ENCODE data around the gene EMX1.
A peak's percentile ranks its signal among the peaks of the same experiment; 100 is the strongest.
"Not testable (repeated sequence)": the region's sequence is repeated elsewhere in the genome, so short reads cannot be mapped to it uniquely, and the experiment has no call there.

The EMX1 gene

DNA sequence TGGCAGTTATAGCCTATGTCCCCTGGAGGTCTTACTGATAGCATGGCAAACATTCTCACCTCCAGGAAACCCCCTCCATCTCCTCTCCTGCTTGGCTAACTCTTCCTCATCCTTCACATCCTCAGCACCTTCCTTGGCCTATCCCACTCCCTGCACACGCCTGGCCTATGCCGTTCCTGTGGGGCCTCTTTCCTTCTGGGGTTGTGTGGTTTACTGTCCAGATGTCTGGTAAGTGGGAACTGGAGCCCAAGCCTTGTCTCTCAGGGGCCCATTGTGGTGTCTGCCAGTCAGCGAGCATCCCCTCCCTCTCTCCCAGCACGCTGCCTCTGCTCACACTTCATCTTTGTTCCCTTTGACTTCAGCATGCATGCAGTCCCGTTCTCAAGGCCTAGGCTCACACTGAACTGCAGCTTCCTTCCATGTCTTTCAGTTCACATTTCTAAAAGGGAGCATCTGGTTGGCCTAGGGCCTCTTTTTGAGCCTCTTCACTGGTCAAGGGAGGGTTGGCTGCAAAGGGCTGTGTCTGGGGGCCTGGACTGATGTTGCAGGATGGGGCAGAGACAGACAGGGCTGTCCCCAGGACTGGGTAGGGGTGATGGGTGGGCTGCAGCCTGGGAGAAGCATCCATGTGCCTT is 17.0 kb upstream of the EMX1 start:
- no peak for DNase-seq (ENCODE audit: low read depth in 2 of 3, low spot score in 2 of 3)

DNA sequence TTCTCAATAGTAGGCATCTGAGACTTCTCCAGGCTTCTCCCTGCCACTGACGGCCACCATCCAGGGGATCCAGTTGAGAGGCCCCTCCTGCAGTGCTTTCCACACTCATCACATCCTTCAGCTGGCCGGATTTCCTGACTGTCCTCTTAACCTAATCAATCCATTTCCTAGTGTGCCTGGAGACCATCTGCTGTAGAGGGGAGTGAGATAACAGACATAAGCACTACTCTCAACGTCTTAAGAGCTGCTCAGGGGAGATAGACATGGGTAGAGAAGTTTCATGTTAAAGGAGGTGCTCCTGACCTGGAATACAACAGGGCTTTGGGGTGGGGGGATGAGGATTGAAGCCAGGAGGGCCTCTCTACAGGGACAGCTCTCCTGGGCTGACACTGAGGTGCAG is 15.9 kb upstream of the EMX1 start:
- no peak for DNase-seq (ENCODE audit: low read depth in 2 of 3, low spot score in 2 of 3)

DNA sequence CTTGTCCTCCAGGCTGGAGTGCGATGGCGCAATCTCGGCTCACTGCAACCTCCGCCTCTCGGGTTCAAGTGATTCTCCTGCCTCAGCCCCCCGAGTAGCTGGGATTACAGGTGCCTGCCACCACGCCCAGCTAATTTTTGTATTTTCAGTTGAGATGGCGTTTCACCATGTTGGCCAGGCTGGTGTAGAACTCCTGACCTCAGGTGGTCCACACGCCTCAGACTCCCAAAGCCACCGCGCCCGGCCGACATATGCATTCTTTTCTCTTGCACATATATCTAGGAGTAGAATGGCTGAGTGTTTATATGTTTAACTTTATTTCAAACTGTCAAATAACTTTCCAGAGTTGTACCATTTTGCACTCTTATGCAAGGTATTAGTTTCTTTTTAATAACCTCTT is 9.9 kb upstream of the EMX1 start:
- not testable (repeated sequence) for DNase-seq (ENCODE audit: low read depth in 2 of 3, low spot score in 2 of 3)

DNA sequence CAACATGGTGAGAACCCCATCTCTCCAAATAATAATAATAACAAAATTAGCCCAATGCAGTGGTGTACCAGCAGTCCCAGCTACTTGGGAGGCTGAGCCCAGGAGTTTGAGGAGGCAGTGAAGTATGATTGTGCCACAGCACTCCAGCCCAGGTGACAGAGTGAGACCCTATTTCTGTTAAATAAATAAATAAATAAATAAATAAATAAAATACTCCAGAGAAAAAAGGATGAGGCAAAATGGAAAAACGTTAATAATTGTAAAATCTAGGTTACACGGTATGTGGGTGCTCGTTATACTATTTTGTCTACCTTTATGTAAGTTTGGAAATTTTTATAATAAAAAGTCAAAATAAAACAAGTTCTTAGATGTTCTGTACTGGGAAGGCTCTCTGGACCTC is 8.6 kb upstream of the EMX1 start:
- DNase-seq (ENCODE audit: low read depth in 2 of 3, low spot score in 2 of 3), result no peak

DNA sequence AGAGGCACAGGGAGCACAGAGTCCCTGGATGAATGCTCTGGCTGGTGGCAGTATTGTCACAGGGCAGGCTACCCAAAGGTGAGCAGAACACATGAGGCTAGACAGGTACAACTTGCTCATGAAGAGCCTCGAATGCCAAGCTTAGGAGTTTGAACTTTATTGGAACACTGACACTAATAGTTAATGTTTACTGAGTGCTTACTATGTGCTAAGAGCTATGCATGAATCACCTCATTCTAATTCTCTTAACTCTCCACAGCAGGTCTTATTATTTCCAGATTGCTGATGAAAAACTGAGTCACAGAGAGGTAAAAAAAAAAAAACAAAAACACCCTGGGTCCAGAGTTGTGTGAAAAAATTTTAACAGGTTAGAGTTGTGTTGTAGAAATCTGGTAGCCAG is 6.1 kb upstream of the EMX1 start:
- no peak for DNase-seq (ENCODE audit: low read depth in 2 of 3, low spot score in 2 of 3)

DNA sequence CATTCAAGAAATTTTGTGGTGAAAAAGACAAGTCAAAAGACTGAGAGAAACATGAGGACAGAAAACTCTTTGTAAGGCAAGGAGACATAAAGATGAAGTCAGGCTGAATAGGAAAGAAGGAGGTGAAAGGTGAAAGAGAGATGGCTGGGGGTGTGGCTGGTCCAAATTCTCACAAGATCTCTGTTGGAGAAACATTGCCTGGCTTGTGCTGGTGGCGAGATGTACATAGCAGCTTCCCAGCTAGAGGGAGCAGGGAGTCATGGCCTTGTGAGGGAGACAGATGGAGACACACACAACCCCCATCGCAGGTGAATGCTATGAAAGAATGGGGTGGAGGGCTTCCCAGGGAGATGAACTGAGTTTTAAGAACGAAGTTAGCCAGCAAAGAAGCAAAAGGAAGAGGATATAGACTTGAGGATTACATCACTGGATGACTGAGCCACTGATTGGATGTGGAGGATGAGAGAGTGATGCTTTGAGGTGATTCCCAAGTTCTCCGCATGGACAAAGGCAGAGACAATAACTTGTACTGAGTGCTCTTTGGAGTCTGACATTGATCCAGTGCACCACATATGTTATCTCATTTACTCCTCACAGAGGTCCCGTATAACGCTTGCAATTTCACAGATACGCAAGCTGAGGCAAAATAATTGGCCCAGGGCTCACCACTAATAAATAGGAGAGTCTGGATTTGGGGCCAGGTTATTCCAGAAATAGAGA is 3.7 kb upstream of the EMX1 start:
- no peak for DNase-seq (ENCODE audit: low read depth in 2 of 3, low spot score in 2 of 3)

DNA sequence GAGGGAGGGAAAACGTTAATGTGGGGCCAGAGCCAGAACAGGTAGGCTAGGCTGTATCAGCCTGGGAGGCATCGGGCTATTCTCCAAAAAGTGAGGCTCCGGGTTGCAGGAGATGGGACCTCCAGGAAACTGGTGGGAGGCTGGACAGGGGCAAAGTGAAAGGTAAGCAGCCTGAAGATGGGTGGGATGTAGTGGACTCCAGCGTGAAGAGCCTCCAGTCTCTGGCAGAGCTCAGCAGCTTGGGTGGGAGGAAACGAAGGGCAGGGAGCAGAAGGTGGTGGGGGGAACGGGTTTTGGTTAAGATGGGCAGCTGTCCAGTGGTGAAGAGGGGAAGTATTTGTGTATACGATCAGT is 3.1 kb upstream of the EMX1 start:
- DNase-seq (ENCODE audit: low read depth in 2 of 3, low spot score in 2 of 3), result no peak

DNA sequence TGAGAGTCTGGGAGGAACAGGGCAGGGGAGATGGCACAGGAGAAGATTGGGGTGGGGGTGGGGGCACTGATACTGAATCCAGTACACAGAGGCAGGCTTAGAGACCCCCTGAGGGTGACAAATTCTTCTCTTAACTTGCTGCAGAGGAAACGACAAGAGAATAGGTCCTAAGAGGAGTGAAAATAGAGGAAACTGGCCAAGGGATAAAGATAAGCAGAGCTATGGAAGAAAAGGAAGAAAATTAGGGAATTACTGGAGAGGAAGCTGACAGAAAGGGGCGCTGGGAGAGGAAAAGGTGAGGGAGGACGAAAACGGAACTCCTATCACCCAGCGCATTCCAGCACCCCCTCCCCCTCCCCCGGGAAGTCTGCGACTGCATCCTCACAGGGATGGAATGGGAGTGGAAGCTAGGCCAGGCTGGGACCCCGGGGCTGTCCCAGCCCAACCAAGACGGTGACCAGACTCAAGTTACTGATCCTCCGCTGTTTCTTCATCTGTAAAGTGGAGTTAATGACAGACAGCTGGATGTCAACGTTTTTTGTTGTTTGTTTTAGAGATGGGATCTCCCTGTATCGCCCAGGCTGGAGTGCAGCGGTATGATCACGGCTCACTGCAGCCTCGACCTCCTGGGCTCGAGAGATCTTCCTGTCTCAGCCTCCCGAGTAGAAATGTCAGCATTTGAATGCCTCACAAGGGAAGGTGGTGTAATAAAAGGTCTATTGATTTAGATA is 2.6 kb upstream of the EMX1 start:
- no peak for DNase-seq (ENCODE audit: low read depth in 2 of 3, low spot score in 2 of 3)

DNA sequence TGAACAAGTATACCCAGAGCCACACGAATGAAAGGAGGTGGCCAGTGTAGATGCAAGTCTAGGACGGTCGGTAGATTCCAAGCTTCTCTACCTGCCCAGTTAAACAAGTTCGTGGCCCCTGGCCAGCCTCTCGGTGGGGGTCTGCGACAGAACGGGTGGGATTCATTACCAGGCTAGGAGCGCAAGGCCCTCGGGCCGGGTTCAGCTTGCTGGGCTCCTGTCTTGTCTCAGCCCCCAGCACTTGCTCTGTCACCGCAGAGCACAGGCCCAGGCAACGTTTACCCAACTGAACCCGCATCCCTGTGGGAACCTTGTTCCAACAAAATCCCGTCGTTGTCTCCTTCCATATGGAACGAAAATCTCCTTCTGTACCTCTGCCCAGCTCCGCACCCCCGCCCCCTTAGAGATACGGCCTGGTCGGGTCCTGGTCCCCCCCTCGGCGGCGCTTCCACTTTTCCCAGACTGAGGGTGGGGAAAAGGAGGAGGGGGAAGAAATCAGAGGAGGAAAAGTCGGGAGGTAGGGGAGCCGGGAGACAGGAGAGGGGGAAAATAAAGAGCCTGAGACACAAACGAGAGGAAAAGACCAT is 1.9 kb upstream of the EMX1 start:
- DNase-seq (ENCODE audit: low read depth in 2 of 3, low spot score in 2 of 3), result no peak

DNA sequence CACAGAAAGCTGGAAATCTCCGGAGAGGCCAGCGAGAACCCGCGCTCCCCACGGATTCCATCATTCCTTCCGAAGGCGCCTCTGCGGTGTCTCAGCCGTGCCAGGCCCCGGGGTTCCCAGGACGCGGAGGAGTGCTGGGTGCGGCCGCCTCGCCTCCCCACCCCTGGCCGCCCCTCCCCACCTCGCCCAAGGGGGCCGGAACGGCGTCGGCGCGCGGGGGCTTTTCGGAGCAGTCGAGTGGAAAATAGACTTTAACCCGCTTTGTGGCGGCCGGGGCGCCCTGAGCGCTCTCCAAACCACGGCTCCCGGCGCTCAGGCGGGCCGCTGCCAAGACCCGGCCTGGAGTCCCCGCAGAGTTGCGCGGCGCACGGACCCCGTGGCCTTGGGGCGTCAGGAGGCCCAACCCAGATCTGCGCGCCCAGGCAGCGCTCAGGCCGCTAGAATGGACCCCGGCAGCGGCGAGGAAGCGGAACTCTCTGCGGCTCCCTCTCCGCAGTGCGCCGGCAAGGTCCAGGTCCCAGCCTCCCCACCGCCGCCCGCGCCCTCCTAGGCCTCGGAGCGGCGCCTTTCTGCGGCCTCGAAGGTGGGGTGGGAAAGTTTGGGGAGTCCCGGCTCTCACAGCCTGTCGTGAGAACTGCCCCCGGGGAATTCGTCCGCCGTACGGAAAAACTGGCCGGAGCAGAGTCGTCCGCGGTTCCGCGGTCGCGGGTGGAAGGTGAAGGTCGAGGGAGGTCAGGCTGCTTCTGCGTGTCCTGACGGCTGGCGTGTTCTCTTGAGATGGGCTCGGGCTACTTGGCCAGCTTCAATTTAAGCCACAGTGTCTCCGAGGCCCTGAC is 1.2 kb upstream of the EMX1 start:
- peak in 1 of 3 experiments; percentile 36 for DNase-seq (ENCODE audit: low read depth in 2 of 3, low spot score in 2 of 3)

DNA sequence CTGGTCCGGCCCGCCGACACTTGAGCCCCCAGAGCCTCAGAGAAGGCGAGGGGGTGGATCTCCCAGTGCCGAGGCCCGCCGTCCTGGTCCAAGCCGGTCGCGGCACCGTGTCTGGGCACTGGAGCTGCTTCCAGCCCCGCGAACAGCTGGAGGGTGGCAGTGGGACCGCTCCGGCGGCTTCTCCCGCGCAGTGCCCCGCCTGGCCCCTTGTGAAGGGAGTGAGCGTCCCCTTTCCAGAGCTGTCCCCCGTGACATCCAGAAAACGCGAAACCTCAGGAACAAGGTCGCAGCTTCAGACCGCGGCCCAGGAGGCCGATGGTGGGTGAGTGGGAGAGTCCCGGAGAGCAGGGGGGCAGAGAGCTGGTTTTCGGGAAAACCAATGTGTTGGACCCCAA is 579 bp upstream of the EMX1 start:
- DNase-seq (ENCODE audit: low read depth in 2 of 3, low spot score in 2 of 3), result no peak

DNA sequence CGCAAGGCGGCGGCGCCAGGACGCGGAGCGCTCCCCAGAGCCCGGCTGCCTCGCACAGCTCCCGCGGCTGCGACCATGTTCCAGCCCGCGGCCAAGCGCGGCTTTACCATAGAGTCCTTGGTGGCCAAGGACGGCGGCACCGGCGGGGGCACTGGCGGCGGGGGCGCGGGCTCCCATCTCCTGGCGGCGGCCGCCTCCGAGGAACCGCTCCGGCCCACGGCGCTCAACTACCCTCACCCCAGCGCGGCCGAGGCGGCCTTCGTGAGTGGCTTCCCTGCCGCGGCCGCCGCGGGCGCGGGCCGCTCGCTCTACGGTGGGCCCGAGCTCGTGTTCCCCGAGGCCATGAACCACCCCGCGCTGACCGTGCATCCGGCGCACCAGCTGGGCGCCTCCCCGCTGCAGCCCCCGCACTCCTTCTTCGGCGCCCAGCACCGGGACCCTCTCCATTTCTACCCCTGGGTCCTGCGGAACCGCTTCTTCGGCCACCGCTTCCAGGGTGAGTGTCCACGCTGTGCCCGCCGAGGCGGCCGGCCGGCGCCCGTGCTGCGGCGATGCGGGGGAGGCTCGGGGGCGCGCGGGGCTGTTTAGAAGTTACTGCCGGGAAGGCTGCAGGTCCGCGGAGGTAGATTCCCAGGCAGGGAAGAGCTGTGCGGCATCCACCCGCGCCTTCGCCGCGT is 696 bp downstream of the EMX1 start:
- no peak for DNase-seq (ENCODE audit: low read depth in 2 of 3, low spot score in 2 of 3)

DNA sequence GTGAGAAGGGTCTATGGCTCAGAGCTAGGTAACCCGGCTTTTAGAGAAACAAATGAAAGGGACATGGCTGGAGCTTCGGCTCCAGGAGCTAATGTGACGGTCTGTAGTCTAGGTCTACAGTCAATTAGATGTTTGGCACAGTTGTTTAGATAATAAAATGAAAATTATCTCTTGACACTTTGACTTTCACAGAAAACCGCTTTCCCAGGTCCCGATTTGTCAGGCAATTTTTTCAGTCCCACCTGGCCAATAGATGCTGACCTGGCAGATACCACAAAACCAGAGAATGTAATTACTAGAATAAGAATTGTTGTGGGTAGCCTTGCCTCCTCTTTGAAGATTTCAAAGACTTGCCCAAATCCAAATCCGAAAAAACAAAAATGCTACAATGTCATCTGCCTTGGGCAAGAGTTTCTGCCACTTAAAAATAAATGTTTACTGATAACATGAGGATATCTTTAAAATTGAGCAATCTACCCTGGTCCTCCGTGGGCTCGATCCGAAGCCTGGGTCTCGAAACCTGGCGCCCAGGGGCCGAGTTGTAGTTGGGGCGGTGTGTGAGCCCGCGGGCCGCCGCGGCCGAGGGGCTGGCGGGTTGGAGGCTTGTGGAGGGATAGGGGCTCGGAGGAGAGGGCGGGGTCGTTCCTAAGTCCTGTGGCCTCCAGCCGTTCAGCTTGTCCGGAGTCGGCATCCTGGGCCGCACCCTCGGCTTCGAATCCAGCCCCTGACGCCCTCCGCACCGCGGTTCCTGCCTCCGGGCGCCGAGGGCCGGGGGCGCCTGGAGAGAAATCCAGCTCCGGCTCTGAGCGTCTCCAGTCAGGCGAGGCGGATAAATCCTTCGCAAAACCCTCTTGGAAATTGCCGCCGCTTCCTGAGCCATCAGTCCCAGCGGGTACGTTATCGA is 2.3 kb downstream of the EMX1 start:
- no peak for DNase-seq (ENCODE audit: low read depth in 2 of 3, low spot score in 2 of 3)

DNA sequence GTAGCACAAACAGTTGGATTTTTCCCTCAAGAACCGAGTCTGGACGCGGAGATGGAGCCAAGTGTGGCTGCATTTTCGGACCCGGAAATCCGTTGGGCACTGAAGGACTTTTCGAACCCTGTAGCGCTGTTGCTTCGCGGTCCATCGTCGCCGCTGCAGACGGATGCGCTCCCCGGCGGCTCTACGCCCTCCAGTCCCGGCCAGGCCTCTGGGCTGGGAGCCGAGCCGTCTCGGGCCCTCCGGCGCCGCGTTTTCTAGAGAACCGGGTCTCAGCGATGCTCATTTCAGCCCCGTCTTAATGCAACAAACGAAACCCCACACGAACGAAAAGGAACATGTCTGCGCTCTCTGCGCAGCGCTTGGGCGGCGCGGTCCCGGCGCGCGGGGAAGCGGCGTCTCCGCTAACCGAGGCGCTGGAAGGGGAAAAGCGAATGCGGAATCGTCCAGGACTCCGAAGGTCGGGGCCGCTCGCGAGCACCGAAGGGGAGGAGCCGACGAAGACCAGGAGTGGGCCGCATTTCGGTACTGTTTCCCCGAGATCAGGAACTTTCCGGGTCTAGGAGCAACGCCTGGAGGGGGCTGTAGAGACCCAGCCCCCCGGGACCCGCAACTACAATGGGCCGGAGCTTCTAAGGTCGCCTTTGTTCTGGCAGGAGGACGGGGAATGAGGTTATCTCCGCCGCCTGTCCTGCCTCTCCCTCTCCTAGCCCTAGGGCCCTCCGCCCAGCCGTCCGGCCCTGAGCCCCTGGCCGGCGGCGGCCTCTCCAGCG is 3.2 kb downstream of the EMX1 start:
- no peak for DNase-seq (ENCODE audit: low read depth in 2 of 3, low spot score in 2 of 3)

DNA sequence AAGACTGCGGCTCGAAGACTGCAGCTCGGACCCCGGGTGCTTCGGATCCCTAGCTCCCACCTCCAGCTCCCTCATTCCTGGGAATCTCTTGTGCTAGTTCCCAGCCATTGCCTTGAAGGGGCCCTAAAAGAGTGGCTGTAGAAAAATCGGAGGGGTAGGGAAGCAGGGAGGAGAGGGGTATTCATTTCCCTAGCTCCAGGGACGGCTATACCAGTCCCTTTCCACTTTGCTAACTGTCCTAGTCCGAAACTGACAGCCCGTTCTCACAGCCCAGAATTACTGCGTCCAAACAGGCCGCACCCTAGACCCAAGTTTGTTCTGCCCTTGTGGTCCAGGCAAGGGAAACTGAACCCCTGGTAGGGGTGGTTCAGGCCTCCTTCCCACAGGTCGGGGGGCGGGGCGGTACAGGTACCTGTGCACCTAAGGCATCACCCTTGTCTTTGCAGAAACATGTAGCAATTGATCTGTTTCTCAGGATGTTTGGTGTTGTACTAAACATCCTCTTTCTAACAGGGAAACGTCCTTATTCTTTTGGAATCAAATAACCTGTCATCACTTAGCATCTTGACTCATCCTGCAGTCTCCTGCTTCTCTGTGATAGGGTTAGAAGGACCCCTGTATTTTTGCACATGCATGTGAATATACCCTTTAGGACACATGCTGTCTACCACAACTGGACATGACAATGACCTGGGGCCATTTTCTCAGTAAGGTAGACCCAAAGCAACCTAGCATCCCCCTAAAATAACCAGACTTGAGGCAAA is 4.0 kb downstream of the EMX1 start:
- no peak for DNase-seq (ENCODE audit: low read depth in 2 of 3, low spot score in 2 of 3)

DNA sequence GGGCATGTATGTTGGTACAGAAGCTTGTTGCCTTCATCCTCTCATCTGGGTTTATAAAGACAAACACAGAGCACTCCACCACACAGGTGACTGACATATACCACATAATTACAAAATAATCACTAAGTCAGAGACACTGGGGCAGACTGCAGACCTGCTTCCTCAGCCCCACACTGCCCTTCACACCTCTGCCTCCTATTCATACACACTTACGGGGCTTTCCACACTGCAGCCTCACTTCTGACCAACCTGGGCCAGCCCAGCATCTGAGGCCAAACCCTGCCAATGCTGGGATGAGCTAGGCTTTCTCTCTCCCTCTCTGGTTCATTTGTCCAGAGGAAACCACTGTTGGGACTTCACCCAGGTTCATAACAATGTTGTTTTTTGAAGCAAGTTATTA is 4.5 kb downstream of the EMX1 start:
- DNase-seq (ENCODE audit: low read depth in 2 of 3, low spot score in 2 of 3), result no peak

DNA sequence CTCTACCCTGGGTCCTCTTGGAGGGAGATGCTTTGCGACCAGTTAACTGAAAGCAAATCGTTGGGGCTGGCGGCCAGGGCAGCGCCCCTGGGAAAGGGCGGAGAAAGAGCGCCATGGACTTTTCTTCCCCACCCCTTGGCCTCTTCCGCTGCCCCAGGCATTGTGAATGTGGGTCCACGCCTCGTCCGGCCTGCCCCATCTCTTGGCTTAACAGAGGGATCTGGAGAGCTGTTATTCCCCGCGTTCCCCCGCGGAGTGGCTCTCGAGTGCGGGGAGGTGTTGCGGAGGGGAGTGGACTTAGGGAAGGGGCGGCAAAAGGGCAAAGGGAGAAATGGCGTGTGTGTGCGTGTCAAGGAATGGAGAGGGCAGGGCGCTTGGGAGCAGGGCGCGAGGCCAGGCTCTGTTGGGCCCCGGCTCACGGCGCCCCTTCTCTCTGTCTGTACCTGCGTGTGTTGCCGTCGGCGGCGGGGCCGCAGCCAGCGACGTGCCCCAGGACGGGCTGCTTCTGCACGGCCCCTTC is 6.6 kb downstream of the EMX1 start:
- DNase-seq (ENCODE audit: low read depth in 2 of 3, low spot score in 2 of 3), result no peak

Data from activated CD8-positive, alpha-beta memory T cell treated with anti-CD3 and anti-CD28 coated beads for 48 hours (primary cell).